ENCODE data around the gene NDUFS7. TPM values are rescaled to one million over a fixed set of nuclear protein-coding genes. Genes with fewer than 3 reads are reported as not detected.

Gene NDUFS7
- total and polyA plus RNA-seq, 10 of the 15 experiments (the other 5 are each of a cell fraction or from before 2014, with no cell fraction given) = 5.1 to 282 (median 92.9) TPM

DNA sequence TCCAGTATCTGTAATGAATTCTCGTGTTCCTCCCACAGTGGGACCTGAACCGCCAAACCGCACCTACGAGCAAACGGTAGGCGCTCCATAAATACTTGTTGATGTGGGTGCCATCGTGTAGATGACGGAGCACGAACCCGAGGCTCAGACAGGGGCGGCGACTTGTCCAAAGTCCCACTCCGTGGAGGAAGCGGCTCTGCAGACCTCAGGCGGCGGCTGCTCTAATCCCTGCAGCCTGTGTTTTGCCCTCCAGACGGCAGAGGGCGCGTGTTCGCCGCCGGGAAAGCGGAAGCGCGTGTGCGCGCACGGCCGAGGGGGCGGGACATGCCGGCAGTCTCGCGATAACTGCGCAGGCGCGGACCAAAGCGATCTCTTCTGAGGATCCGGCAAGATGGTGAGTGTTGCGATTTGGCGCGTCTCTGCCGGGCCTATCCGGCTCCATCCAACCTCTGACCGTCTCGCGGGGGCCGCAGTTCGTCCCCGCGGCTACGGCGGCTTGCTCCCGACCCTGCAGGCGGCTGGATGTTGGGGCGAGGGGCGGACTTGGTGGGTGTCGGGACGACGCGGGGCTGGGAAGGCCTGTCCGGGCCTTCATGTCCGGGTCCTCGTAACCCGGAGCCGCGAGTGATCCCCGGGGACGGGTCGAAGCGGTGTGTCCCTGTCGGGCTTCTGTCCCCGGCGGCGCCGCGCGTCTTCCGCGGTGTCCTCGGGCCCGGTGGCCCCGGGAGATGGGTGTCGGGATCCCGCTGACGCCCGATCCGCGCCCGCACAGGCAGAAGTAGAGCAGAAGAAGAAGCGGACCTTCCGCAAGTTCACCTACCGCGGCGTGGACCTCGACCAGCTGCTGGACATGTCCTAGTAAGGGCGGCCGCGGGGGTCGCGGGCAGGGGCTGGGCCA, 54.6 kb downstream of the NDUFS7 start, which contains the start of gene RPS15 (continued):
- TF ChIP-seq, protein P1, sequence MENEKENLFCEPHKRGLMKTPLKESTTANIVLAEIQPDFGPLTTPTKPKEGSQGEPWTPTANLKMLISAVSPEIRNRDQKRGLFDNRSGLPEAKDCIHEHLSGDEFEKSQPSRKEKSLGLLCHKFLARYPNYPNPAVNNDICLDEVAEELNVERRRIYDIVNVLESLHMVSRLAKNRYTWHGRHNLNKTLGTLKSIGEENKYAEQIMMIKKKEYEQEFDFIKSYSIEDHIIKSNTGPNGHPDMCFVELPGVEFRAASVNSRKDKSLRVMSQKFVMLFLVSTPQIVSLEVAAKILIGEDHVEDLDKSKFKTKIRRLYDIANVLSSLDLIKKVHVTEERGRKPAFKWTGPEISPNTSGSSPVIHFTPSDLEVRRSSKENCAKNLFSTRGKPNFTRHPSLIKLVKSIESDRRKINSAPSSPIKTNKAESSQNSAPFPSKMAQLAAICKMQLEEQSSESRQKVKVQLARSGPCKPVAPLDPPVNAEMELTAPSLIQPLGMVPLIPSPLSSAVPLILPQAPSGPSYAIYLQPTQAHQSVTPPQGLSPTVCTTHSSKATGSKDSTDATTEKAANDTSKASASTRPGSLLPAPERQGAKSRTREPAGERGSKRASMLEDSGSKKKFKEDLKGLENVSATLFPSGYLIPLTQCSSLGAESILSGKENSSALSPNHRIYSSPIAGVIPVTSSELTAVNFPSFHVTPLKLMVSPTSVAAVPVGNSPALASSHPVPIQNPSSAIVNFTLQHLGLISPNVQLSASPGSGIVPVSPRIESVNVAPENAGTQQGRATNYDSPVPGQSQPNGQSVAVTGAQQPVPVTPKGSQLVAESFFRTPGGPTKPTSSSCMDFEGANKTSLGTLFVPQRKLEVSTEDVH (IDR thresholded peaks at IDR 0.05; ENCODE audit: low read depth, partially characterized antibody) = no peak
- TF ChIP-seq, protein P2, sequence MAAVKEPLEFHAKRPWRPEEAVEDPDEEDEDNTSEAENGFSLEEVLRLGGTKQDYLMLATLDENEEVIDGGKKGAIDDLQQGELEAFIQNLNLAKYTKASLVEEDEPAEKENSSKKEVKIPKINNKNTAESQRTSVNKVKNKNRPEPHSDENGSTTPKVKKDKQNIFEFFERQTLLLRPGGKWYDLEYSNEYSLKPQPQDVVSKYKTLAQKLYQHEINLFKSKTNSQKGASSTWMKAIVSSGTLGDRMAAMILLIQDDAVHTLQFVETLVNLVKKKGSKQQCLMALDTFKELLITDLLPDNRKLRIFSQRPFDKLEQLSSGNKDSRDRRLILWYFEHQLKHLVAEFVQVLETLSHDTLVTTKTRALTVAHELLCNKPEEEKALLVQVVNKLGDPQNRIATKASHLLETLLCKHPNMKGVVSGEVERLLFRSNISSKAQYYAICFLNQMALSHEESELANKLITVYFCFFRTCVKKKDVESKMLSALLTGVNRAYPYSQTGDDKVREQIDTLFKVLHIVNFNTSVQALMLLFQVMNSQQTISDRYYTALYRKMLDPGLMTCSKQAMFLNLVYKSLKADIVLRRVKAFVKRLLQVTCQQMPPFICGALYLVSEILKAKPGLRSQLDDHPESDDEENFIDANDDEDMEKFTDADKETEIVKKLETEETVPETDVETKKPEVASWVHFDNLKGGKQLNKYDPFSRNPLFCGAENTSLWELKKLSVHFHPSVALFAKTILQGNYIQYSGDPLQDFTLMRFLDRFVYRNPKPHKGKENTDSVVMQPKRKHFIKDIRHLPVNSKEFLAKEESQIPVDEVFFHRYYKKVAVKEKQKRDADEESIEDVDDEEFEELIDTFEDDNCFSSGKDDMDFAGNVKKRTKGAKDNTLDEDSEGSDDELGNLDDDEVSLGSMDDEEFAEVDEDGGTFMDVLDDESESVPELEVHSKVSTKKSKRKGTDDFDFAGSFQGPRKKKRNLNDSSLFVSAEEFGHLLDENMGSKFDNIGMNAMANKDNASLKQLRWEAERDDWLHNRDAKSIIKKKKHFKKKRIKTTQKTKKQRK (IDR thresholded peaks at IDR 0.05; ENCODE audit: low read depth, low read length) = 0 out of 2 replicates have a peak, but pooled peaks have one; percentile 30
- TF ChIP-seq CREB1 (IDR thresholded peaks at IDR 0.05; ENCODE audit: low read depth) (peak; percentile 87), BCL11A (IDR thresholded peaks at IDR 0.05; ENCODE audit: low read depth, low read length) (no peak), SPI1 (IDR thresholded peaks at IDR 0.05; ENCODE audit: borderline replicate concordance, insufficient read depth, low read depth, low read length) (peak; percentile 84; the same call in 1 of the 2 replicates), LARP7 (IDR thresholded peaks at IDR 0.05) (peak; percentile 99), NR2C1 (IDR thresholded peaks at IDR 0.05) (no peak), MEF2A (IDR thresholded peaks at IDR 0.05; ENCODE audit: insufficient read depth, low read depth, low read length) (no peak), ZNF207 (IDR thresholded peaks at IDR 0.05; ENCODE audit: borderline replicate concordance) (peak; percentile 90), SMC3 (IDR thresholded peaks at IDR 0.05; ENCODE audit: borderline replicate concordance, low read length) (peak; percentile 37), MTA3 (IDR thresholded peaks at IDR 0.05; ENCODE audit: borderline replicate concordance, low read length) (0 out of 2 replicates have a peak, but pooled peaks have one; percentile 3), ETV6 (conservative IDR thresholded peaks at IDR 0.05 in 1 of 2, IDR thresholded peaks at IDR 0.05 in 1 of 2; ENCODE audit: borderline replicate concordance in 1 of 2, low read depth in 1 of 2) (no peak), JUND (IDR thresholded peaks at IDR 0.05; ENCODE audit: low read depth, low read length) (no peak), JUNB (IDR thresholded peaks at IDR 0.05) (no peak), RUNX3 (IDR thresholded peaks at IDR 0.05; ENCODE audit: low read length) (peak; percentile 41; the same call in 1 of the 2 replicates), ZNF217 (IDR thresholded peaks at IDR 0.05) (no peak), ZNF622 (IDR thresholded peaks at IDR 0.05) (no peak), KLF5 (IDR thresholded peaks at IDR 0.05; ENCODE audit: partially characterized antibody) (peak; percentile 76), IRF4 (IDR thresholded peaks at IDR 0.05; ENCODE audit: low read depth, low read length) (0 out of 2 replicates have a peak, but pooled peaks have one; percentile 30)
- TF ChIP-seq, protein P3, sequence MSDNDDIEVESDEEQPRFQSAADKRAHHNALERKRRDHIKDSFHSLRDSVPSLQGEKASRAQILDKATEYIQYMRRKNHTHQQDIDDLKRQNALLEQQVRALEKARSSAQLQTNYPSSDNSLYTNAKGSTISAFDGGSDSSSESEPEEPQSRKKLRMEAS (IDR thresholded peaks at IDR 0.05; ENCODE audit: low read depth, low read length) = peak; percentile 82
- TF ChIP-seq, protein P4, sequence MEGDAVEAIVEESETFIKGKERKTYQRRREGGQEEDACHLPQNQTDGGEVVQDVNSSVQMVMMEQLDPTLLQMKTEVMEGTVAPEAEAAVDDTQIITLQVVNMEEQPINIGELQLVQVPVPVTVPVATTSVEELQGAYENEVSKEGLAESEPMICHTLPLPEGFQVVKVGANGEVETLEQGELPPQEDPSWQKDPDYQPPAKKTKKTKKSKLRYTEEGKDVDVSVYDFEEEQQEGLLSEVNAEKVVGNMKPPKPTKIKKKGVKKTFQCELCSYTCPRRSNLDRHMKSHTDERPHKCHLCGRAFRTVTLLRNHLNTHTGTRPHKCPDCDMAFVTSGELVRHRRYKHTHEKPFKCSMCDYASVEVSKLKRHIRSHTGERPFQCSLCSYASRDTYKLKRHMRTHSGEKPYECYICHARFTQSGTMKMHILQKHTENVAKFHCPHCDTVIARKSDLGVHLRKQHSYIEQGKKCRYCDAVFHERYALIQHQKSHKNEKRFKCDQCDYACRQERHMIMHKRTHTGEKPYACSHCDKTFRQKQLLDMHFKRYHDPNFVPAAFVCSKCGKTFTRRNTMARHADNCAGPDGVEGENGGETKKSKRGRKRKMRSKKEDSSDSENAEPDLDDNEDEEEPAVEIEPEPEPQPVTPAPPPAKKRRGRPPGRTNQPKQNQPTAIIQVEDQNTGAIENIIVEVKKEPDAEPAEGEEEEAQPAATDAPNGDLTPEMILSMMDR (IDR thresholded peaks at IDR 0.05 in 2 of 3, conservative IDR thresholded peaks at IDR 0.05 in 1 of 3; ENCODE audit: control insufficient read depth in 2 of 3, extremely low read depth in 1 of 3, insufficient read depth in 1 of 3, low read depth in 3 of 3, low read length in 3 of 3) = peak; percentile 97 to 99 (median 97); a peak in 5 of 6 replicates

All from GM12878 (cell line).